ENCODE results near the gene PPP1R13B. TPM values are rescaled to one million over a fixed set of nuclear protein-coding genes. Genes with fewer than 3 reads are reported as not detected.

PPP1R13B gene
- total and polyA plus RNA-seq, 2 donors from 2014 or later = 15.1 to 69.4 TPM

GRCh38 chr14:103870891-103871595 is 23.7 kb upstream of the PPP1R13B start:
- Histone ChIP-seq H3K27me3 (ENCODE audit: control insufficient read depth, insufficient read depth, low read length) (no peaks in the 10 kb centered on the region), H3K4me3 (ENCODE audit: low read length in 3 of 3) (no peak overlapping the region), H3K4me1 (ENCODE audit: control insufficient read depth in 2 of 3, insufficient read depth in 2 of 3, low read depth in 1 of 3, low read length in 3 of 3) (peaks cover 0 to 22% (median 14%) of the 10 kb centered on the region in 3 donors), H3K9me3 (ENCODE audit: control insufficient read depth in 2 of 3, insufficient read depth in 1 of 3, low read length in 3 of 3) (no peaks in the 10 kb centered on the region), H3K36me3 (ENCODE audit: control insufficient read depth in 2 of 3, insufficient read depth in 3 of 3, low read length in 3 of 3) (no peaks in the 10 kb centered on the region), H3K9ac (ENCODE audit: low read length in 3 of 3) (no peak overlapping the region), H3K27ac (ENCODE audit: low read depth in 2 of 2, low read length in 2 of 2) (no peak overlapping the region)
- intact Hi-C loops (cut with DNase I) = no loop called here
- DNase-seq = no peak
- FAIRE-seq = no peak
- no peak for TF ChIP-seq CTCF (IDR thresholded peaks at IDR 0.05; ENCODE audit: borderline replicate concordance, extremely low read depth, insufficient read depth)

GRCh38 chr14:103870144-103870876 is 22.9 kb upstream of the PPP1R13B start:
- DNase-seq (no peak), FAIRE-seq (no peak)
- no peak overlapping the region for H3K4me3 ChIP-seq (ENCODE audit: low read length in 3 of 3)
- no peak overlapping the region for H3K9ac ChIP-seq (ENCODE audit: low read length in 3 of 3)
- no peaks in the 10 kb centered on the region for H3K36me3 ChIP-seq (ENCODE audit: control insufficient read depth in 2 of 3, insufficient read depth in 3 of 3, low read length in 3 of 3)
- TF ChIP-seq CTCF (IDR thresholded peaks at IDR 0.05; ENCODE audit: borderline replicate concordance, extremely low read depth, insufficient read depth) = no peak
- H3K27me3 ChIP-seq (ENCODE audit: control insufficient read depth, insufficient read depth, low read length) = no peaks in the 10 kb centered on the region
- H3K4me1 ChIP-seq (ENCODE audit: control insufficient read depth in 2 of 3, insufficient read depth in 2 of 3, low read depth in 1 of 3, low read length in 3 of 3) = peaks cover 0 to 22% (median 14%) of the 10 kb centered on the region in 3 donors
- no peak overlapping the region for H3K27ac ChIP-seq (ENCODE audit: low read depth in 2 of 2, low read length in 2 of 2)
- intact Hi-C loops (cut with DNase I) = no loop called here
- no peaks in the 10 kb centered on the region for H3K9me3 ChIP-seq (ENCODE audit: control insufficient read depth in 2 of 3, insufficient read depth in 1 of 3, low read length in 3 of 3)

- Histone ChIP-seq H3K4me3 (ENCODE audit: low read length in 3 of 3) (no peak overlapping the region), H3K27ac (ENCODE audit: low read depth in 2 of 2, low read length in 2 of 2) (no peak overlapping the region), H3K36me3 (ENCODE audit: control insufficient read depth in 2 of 3, insufficient read depth in 3 of 3, low read length in 3 of 3) (no peaks in the 10 kb centered on the region), H3K9me3 (ENCODE audit: control insufficient read depth in 2 of 3, insufficient read depth in 1 of 3, low read length in 3 of 3) (no peaks in the 10 kb centered on the region), H3K27me3 (ENCODE audit: control insufficient read depth, insufficient read depth, low read length) (no peaks in the 10 kb centered on the region), H3K9ac (ENCODE audit: low read length in 3 of 3) (no peak overlapping the region), H3K4me1 (ENCODE audit: control insufficient read depth in 2 of 3, insufficient read depth in 2 of 3, low read depth in 1 of 3, low read length in 3 of 3) (peaks cover 0 to 22% (median 14%) of the 10 kb centered on the region in 3 donors)
- no peak for FAIRE-seq
- no peak for DNase-seq
- intact Hi-C loops (cut with DNase I) = no loop called here
- no peak for TF ChIP-seq CTCF (IDR thresholded peaks at IDR 0.05; ENCODE audit: borderline replicate concordance, extremely low read depth, insufficient read depth)
Observed at GRCh38 chr14:103869406-103870143, 22.2 kb upstream of the PPP1R13B start.
